GM18511 (cell line): Measurements from ENCODE around the gene COPA.

Experiments used
- ATAC-seq: cut with Tn5 transposase; IDR thresholded peaks from one replicate; pipeline ENCODE4 v1.9.1; 2021; ENCODE audit warnings: mild to moderate bottlenecking, moderate library complexity; ENCODE audit not compliant: unreplicated experiment

Gene COPA

GRCh38 chr1:160277987-160278386 lies 65.1 kb downstream of the COPA start:
- no peak for ATAC-seq

GRCh38 chr1:160277330-160277729 lies 65.7 kb downstream of the COPA start:
- ATAC-seq: no peak

- no peak for ATAC-seq
Measured at GRCh38 chr1:160271025-160271424, 72.0 kb downstream of the COPA start.

DNA sequence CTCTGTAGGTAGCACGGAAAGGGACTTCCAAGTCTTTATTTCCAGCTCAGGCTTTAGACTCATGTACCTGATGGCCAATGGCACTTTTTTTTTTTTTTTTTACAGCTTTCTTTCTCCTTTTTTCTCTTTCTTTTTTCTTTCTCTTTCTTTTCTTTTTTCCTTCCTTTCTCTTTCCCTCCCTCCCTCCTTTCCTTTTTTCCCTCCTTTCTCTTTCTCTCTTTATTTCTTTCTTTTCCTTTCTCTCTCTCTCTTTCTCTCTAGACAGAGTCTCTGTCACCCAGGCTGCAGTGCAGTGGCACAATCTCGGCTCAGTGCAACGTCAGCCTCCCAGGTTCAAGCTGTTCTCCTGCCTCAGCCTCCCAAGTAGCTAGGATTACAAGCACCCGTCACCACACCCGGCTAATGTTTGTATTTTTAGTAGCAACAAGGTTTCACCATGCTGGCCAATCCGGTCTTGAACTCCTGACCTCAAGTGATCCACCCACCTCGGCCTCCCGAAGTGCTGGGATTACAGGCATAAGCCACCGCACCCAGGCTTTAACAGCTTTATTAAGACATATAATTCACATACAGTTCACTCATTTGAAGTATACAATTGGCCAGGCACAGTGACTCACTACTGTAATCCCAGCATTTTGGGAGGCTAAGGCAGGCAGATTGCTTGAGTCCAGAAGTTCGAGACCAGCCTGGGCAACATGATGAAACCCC lies 75.6 kb downstream of the COPA start:
- ATAC-seq: no peak

DNA sequence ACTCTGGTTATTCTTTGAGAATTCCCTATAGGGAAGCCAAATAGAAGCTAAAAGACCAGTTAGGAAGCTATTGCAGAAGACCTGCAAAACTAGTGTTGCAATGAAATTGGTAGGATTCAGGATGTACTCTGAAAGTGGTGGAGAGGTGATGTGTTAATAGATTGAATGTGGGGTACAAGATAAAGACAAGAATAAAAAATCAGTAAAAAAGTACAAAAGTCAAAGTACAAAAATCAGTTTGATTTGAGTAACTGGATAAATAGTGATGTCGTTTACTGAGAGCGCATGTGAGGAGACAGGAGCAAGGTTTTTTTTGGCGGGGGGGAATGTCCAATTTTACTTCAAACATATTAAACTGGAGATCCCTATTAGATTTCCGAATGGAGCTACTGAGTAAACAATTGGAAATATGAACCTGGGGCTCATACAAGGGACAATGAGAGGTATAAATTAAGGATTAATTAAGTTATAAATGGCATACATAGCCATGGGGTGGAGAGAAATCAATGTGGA lies 78.2 kb downstream of the COPA start:
- ATAC-seq: no peak

GRCh38 chr1:160261893-160262794 lies 80.9 kb downstream of the COPA start, which contains the start of gene DCAF8:
Gene DCAF8 (minus strand): TSS chr1:160262549. CDS start chr1:160244008, 18,541 bp downstream.
- peak; percentile 87 for ATAC-seq

- peak; percentile 36 for ATAC-seq
Measured at GRCh38 chr1:160261556-160261892, 81.5 kb downstream of the COPA start.

DNA sequence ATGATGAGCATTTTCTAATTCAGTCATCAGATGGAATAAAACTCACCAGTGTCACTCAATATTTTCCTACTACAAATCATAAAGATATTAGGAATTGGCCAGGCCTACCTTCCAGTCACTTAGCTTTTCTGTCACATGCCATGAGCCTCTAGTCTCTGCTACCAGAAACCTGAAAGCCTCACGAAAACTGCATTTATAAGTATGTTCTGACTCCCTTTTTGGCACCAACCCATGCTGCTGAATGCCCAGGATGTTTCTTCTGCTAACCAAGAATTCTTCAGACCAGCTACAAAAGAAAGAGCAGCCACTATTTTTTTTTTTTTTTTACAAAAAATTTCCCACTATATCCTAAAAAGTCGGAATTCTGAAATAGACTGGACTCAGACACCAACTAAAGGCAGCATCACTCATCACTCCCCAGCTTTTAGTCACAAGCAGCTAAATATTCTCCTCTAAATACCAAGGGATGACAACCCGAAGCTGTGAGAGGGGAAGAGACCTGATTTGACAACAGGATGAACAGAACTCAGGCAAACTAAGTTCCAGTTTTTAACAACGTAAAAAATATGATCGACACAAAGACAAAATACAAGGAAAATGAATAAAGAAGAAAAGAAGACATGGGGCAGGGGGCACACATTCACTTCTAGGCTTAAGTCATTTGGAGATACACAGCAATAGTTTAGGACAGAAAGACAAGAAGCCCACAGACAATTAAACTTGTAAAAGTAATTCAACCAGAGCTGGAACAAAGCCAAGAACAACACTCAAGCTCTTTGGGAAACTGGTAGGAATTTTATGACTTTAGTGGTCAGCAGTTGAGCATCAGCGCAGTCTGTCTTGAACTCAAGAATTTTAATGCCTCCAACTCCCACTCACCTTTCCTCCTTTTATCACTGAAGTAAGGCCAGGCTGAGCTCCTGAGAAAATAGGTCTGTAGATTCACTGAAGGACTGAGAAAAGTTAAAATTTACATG lies 82.4 kb downstream of the COPA start:
- ATAC-seq: no peak

DNA sequence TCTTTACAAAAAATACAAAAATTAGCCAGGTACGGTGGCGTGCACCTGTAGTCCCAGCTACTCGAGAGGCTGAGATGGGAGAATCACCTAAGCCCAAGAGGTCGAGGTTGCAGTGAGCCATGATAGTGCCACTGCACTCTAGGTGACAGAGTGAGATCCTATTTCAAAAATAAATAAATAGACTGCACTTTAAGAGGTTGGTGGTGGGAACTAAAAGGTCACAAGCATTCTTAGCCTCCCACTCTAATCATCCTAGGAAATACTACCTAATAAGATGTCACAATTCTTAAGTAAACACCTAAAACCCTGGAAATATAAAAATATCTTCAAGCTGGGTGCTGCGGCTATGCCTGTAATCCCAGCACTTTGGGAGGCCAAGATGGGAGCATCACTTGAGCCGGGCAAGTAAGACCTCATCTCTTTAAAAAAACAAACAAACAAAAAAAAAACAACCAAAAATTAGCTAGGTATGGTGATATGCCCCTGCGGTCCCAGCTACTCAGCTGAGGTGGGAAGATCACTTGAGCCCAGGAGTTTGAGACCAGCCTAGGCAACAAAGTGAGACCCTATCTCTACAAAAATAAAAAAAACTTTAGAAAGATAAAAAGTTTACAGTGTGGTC lies 84.8 kb downstream of the COPA start:
- no peak for ATAC-seq

DNA sequence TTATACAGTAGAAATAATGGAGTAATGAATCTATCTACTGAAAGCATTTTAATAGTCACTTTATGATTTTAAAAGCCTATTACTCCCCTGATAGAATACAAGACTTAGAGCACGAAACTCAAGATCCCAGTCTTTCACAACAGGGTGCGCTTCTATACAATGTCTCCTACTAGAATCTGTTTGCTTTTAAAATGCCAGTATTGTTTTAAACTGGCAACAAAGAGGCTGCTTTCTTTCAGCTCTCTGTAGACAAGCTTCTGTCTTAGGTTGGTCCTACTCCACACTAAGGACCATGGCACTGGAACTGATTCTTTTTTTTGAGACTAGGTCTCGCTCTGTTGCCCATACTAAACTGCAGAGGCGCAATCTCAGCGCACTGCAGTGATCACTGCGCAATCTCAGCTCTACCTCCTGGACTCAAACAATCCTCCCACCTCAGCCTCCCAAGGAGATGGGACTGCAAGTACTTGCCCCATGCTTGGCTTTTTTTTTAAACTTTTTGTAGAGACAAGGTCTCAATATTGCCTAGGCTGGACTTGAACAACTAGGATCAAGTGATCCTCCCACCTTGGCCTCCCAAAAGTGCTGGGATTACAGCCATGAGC lies 85.5 kb downstream of the COPA start:
- ATAC-seq: no peak

DNA sequence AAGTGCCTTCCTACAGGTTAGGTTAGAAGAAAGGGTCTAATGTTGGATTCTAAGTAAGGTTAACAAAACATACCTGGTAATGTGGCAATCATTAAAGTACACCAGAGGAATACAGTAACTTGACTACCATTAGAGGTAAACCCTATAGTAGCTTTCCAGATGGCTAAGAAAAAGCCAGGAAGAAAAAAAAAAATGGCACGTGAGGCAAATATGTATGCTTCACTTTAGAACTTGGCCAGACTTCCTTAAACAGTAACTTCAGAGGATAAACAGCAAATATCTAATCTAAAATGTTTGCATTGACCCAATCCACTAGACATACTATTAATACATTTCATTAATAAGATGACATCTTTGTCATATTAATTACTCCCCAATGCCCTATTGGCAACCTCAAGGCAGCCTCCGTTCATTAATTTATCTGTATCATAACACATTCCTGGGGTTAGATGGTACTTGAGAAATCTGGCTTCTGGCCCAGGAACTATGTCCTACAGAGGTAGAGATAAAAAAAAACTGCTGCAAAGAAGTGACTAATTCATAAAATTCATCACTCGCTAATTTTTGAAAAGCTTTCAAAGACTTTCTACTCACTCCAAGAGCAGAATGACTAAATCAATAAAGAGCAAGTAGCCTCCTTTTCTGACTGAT lies 86.5 kb downstream of the COPA start:
- no peak for ATAC-seq

- ATAC-seq: no peak
Measured at GRCh38 chr1:160255781-160256300, 87.2 kb downstream of the COPA start.

GRCh38 chr1:160251687-160252526 lies 91.1 kb downstream of the COPA start:
- peak; percentile 79 for ATAC-seq

DNA sequence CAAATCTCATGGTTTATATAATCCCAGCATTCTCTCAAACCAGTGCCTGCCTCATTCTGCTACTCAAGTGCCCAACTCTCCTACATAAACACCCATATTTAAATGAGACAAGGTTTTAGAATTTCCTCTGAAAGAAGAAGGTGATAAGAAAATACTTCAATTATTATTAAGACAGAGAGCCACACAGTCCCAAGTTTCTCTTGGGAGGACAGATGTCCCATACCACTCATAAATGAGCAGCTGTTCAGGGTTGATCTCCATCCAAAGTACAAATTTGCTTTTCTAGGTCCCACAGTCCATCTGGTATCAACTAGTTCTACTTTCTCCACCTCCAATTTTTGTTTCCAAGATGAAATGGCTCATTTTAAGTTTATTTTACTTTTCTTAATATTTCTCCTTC lies 92.0 kb downstream of the COPA start:
- ATAC-seq: no peak

- no peak for ATAC-seq
Measured at GRCh38 chr1:160247053-160247452, 96.0 kb downstream of the COPA start.

- no peak for ATAC-seq
Measured at GRCh38 chr1:160245434-160245833, 97.6 kb downstream of the COPA start.

DNA sequence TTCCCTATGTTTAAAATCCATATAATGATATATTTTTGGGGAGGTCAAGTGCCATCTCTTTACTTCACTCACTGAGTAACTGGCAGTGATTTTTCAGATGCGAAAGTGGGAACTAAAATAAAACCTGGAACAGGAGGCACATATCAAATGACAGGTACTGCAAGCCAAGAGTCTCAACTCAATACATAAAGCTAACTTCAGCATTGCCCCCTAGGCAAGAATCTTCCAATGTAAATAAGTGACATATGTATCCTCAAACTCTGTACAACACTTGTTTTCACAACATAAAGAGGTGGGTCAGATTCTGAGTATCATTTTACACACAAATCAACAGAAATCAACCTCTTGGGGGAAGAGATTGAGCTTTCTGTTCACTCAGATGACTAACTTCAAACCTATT lies 98.8 kb downstream of the COPA start:
- no peak for ATAC-seq

DNA sequence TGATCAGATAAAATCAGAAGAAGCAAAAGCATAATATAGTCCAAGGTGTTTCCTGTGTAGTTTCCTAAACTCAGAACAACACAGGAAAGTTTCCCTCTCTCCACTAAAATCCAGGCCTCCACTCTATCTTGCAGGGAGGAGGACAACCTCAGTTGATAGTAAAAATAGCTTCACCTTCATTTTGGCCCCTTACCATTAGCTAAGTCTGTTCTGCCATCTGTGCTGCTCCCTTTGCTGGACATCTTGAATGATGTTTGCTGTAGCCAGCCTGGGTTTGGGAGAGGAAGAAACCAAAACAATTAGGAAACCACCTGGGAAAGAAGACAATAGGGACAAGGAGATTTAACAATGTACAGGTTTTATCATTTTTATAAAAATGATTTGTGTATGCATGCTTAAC lies 99.3 kb downstream of the COPA start:
- no peak for ATAC-seq
